MM.1S (cell line): ENCODE measurements around the gene DLX5.

Source experiments
- DNase-seq: peaks from one replicate; pipeline ENCODE4 v3.0.0-alpha.2; 2015
- H2AFZ ChIP-seq: fragments of 300-600 bp; sonication (generic); 2 replicates; pipeline ENCODE4 v1.6.0; 2016; ENCODE audit warnings: antibody characterized with exemption, low read length
- H3F3A ChIP-seq: fragments of 300-600 bp; sonication (generic); 2 replicates; pipeline ENCODE4 v1.6.1; 2016; ENCODE audit warnings: mild to moderate bottlenecking, antibody characterized with exemption, low read length, moderate library complexity, mixed read lengths; ENCODE audit not compliant: insufficient read depth
- H3K27ac ChIP-seq: fragments of 300-600 bp; sonication (generic); 2 replicates; pipeline ENCODE4 v1.5.1; 2016; ENCODE audit warnings: mild to moderate bottlenecking, low read length
- H3K27me3 ChIP-seq: fragments of 300-600 bp; sonication (generic); replicated peaks from 2 replicates; pipeline ENCODE4 v1.6.0; 2016; ENCODE audit warnings: low read length; ENCODE audit not compliant: insufficient read depth
- H3K36me3 ChIP-seq: fragments of 300-600 bp; sonication (generic); replicated peaks from 2 replicates; pipeline ENCODE4 v1.6.1; 2016; ENCODE audit warnings: mild to moderate bottlenecking, low read length, mixed read lengths; ENCODE audit not compliant: insufficient read depth
- H3K4me1 ChIP-seq: fragments of 300-600 bp; sonication (generic); 2 replicates; pipeline ENCODE4 v1.6.1; 2016; ENCODE audit warnings: low read length, mixed read lengths
- H3K4me2 ChIP-seq: fragments of 300-600 bp; sonication (generic); 2 replicates; pipeline ENCODE4 v1.6.0; 2016; ENCODE audit warnings: low read depth, low read length
- H3K4me3 ChIP-seq: fragments of 300-600 bp; sonication (generic); 2 replicates; pipeline ENCODE4 v1.5.1; 2016; ENCODE audit warnings: low read length, mixed read lengths
- H3K79me2 ChIP-seq: fragments of 300-600 bp; sonication (generic); 2 replicates; pipeline ENCODE4 v1.6.1; 2016; ENCODE audit warnings: mixed run types, low read length, mixed read lengths
- H3K9ac ChIP-seq: fragments of 300-600 bp; sonication (generic); 2 replicates; pipeline ENCODE4 v1.6.1; 2016; ENCODE audit warnings: low read length, mixed read lengths
- H3K9me2 ChIP-seq: fragments of 300-600 bp; sonication (generic); replicated peaks from 2 replicates; pipeline ENCODE4 v1.6.1; 2016; ENCODE audit warnings: mild to moderate bottlenecking, low read length, mixed read lengths; ENCODE audit not compliant: insufficient read depth
- H3K9me3 ChIP-seq: fragments of 300-600 bp; sonication (generic); replicated peaks from 2 replicates; pipeline ENCODE4 v1.6.1; 2016; ENCODE audit warnings: mild to moderate bottlenecking, low read length, mixed read lengths; ENCODE audit not compliant: insufficient read depth
- H4K20me1 ChIP-seq: fragments of 300-600 bp; sonication (generic); 2 replicates; pipeline ENCODE4 v1.6.1; 2016; ENCODE audit warnings: mild to moderate bottlenecking, low read length, moderate library complexity, mixed read lengths; ENCODE audit not compliant: insufficient read depth
- CTCF ChIP-seq: fragments of 300-600 bp; sonication (generic); IDR thresholded peaks from 2 replicates; pipeline ENCODE4 v1.5.1; 2016; ENCODE audit warnings: antibody characterized with exemption, low read length, mixed read lengths
- EZH2 ChIP-seq: fragments of 300-600 bp; sonication (generic); optimal IDR thresholded peaks from 2 replicates; pipeline ENCODE3; 2017; ENCODE audit warnings: low read depth, mild to moderate bottlenecking, antibody characterized with exemption, low read length, mixed read lengths
- EZH2phosphoT487 ChIP-seq: fragments of 300-600 bp; sonication (generic); IDR thresholded peaks from 2 replicates; pipeline ENCODE4 v1.6.1; 2018; ENCODE audit warnings: antibody characterized with exemption, low read length

The DLX5 gene

GRCh38 chr7:96996111-96996957, 28.3 kb downstream of the DLX5 start:
- Histone ChIP-seq H3K79me2 (no peaks in the 10 kb centered on the region), H3K9me2 (no peaks in the 10 kb centered on the region), H3K27me3 (no peaks in the 10 kb centered on the region), H3K36me3 (no peaks in the 10 kb centered on the region), H3K9ac (no peak overlapping the region), H3K4me1 (no peaks in the 10 kb centered on the region), H3K9me3 (no peaks in the 10 kb centered on the region), H3F3A (no peaks in the 10 kb centered on the region), H2AFZ (no peak overlapping the region), H3K4me2 (no peak overlapping the region), H3K27ac (no peak overlapping the region), H4K20me1 (no peaks in the 10 kb centered on the region), H3K4me3 (no peak overlapping the region)
- DNase-seq, result no peak
- TF ChIP-seq EZH2phosphoT487 (no peak), EZH2 (no peak), CTCF (no peak)

- Histone ChIP-seq H3K27ac (no peak overlapping the region), H4K20me1 (no peaks in the 10 kb centered on the region), H3K9me3 (no peaks in the 10 kb centered on the region), H3K4me1 (no peaks in the 10 kb centered on the region), H3K9ac (no peak overlapping the region), H3K36me3 (no peaks in the 10 kb centered on the region), H3K4me2 (no peak overlapping the region), H2AFZ (no peak overlapping the region), H3K9me2 (no peaks in the 10 kb centered on the region), H3F3A (no peaks in the 10 kb centered on the region), H3K4me3 (no peak overlapping the region), H3K79me2 (no peaks in the 10 kb centered on the region), H3K27me3 (no peaks in the 10 kb centered on the region)
- DNase-seq, result no peak
- TF ChIP-seq EZH2phosphoT487, result no peak
- no peak for TF ChIP-seq EZH2
Observed at GRCh38 chr7:96995406-96996110, 29.1 kb downstream of the DLX5 start.

GRCh38 chr7:96993980-96994379, 30.7 kb downstream of the DLX5 start:
- Histone ChIP-seq H3K36me3 (no peaks in the 10 kb centered on the region), H3K27ac (no peak overlapping the region), H3K9me2 (no peaks in the 10 kb centered on the region), H3K9me3 (no peaks in the 10 kb centered on the region), H2AFZ (no peak overlapping the region), H3K27me3 (no peaks in the 10 kb centered on the region), H3K9ac (no peak overlapping the region), H3F3A (no peaks in the 10 kb centered on the region), H3K79me2 (no peaks in the 10 kb centered on the region), H3K4me3 (no peak overlapping the region), H3K4me1 (no peaks in the 10 kb centered on the region), H3K4me2 (no peak overlapping the region), H4K20me1 (no peaks in the 10 kb centered on the region)
- TF ChIP-seq EZH2phosphoT487, result no peak
- no peak for TF ChIP-seq CTCF
- no peak for TF ChIP-seq EZH2
- DNase-seq, result no peak
